GM19025 (cell line): ENCODE data around the gene ZNF652.
"Not testable (repeated sequence)": the region's sequence is repeated elsewhere in the genome, so short reads cannot be mapped to it uniquely, and the experiment has no call there.

Source experiments
- ATAC-seq: cut with Tn5 transposase; IDR thresholded peaks from one replicate; pipeline ENCODE4 v1.9.1; 2021; ENCODE audit warnings: mild to moderate bottlenecking, low read depth, moderate library complexity; ENCODE audit not compliant: unreplicated experiment

The ZNF652 gene

DNA sequence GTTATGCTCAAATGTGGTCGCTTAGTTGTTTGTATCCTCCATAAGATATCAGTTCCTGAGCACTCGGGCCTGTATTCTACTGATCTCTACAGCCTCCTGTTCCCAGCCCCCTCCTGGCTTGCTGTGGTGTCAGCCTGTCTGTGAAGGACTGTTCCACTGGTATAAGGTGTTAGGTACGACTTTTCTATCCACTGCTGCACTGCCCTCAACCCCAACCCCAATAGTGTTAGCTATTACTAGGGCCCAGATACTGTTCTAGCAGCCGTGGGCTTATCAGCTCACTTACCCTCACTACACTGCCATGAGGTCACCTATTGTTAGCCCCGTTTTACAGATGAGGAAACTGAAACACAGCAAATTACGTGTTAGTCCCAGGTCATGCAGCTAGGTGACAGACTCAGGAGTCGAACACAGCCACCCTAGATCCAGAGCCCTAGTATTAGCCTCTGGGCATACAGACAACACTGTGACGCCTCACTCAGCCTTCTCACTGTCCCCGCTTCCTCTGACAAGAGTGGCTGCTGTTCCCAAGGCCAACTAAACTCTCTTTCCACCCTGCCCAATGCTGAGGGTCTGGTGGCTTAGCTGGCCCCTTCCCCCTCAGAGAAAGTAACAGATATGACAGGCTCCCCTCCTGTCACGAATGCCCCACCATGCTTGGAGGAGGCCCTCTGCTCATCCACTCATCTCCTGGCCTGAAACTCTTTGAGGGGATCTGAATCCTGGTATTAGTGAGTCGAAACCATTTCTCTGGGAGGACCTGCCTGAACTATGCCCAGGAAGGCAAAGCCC is 25.6 kb upstream of the ZNF652 start:
- ATAC-seq = no peak

DNA sequence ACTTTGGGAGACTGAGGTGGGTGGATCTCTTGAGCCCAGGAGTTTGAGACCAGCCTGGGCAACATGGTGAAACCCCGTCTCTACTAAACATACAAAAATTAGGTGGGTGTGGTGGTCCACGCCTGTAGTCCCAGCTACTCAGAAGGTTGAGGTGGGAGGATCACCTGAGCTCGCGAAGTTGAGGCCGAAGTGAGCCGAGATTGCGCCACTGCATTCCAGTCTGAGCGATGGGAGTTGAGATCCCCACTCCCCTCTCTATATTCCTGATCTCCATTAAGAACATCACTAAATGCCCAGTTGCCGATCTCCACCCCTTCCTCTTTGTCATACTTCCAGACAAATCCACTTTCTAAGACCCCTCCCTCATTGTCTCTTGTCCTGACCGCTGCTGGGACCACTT is 24.3 kb upstream of the ZNF652 start:
- ATAC-seq = no peak

DNA sequence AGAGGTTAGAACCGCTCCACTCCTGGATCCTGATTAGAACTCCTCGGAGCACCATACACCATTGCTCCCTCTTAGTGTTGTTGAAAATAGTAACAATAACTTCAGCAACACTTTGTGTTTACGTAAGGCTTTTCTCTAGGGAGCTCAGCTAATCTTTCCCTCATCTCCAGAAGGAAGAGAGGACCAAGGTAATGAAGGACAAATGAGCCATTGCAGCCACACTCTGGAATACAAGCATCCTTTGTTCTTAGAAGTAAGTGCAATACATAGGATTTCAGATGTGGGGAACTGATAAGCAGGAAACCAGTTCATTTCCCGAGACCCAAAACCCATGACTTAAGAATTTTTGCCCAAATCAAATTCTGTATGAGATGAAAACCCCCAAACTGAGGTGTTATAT is 22.9 kb upstream of the ZNF652 start:
- no peak for ATAC-seq

DNA sequence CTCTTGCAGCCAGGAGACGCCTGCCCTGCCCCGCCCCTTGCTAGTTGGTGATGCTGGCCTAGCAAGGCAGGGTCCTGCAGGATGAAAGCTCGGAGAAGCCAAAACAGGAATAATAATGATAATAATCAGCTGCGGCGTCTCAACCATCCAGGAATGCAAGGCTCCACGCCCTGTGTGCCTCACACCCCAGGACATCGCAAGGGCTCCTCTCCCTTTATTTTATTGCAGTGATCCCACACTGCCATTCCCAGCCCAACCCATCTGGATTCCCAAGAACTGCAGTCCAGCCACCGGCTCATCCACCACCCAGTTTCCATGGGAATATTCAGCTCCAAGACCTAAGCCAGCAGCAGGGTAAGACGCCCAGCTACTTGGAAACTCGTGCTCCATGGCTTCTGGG is 21.0 kb upstream of the ZNF652 start:
- no peak for ATAC-seq

DNA sequence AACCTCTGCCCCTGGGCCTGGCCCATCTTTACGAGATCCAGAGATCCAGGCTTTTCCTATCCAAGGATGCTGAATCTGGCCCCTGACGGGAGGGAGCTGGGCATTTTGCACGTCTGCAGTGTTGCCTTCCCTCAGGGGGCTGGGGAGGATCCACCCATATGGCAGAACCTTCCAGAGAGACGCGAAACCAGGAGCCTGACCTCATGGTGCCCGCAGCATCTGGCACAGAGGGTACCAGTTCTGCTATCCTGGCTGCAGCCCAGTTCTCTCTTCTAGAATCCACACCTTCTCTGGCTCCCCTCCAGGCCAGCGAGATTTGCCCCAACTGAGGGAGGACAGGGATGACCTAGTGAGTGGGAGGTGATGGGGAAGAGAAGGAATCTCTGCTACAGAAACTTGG is 20.5 kb upstream of the ZNF652 start:
- ATAC-seq = no peak

DNA sequence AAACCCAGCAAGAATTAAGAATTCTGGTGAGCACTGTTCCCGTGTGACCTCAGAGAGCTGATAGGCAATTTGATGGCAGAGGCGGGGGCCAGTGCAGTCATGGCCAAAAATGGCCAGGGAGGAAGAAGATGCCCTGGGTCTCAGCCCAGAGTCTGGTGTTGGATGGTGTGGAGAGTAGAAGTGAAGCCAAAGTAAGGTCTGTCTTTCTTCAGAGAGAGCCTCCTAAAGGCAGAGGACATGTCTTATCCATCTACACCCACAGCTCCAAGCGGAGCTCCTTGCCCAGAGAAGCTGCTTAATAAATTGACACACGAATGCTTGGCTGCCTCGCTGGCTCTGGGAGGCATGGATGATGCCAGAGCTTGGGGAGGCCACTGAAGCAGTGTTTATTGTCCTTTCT is 19.7 kb upstream of the ZNF652 start:
- no peak for ATAC-seq

DNA sequence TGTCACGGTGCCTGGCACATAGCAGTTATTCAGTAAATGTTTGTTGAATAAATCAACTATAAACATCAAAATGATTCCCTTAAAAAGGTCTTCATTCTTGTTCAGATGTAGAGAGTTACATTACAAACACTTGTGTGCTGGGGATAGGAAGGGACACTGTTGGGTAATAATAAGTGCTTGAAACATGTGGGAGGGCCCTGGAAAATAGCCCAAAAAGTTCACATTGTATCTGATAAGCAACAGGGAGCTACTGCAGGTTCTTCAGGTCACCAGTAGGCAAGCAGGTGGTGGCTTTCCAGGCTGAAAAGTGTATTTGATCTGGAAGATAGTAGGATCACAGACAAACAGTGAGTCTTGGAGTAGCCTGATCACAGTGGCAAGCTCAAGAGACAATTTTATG is 19.0 kb upstream of the ZNF652 start:
- ATAC-seq = no peak

DNA sequence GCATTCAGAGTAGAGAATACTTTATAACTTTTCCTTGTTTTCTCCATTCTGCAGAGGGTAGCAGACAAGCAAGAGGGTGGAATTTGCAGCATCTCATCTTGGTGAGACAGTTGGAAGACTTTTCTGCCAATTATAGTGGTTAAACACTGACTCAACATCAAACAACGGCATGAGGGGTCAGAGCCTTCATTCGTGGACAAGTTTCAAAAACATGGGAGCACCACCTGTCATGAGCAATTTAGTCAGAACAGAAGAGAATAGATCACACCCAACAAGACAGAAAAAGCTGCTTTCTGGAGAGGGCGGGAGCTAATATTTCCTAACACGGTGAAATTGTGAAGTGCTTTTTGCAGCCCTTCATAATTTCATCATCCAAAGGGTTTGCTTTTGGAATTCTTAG is 17.9 kb upstream of the ZNF652 start:
- no peak for ATAC-seq

DNA sequence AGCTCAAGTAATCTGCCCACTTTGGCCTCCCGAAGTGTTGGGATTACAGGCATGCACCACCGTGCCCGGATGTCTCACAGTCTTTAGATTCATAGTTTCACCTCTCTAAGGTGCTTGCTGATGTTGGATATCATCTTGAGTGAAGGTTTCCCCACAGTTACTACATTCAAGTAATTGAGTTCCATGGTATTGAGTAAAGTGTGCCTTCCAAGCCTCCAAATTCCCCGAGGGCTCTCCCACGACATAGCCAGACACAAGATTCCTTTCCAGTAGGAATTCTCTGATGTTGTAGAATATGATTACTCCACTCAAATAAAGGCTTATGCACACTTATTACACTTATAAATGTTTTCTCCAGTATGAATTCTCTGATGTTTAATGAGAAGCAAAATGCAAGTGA is 16.3 kb upstream of the ZNF652 start:
- ATAC-seq = no peak

DNA sequence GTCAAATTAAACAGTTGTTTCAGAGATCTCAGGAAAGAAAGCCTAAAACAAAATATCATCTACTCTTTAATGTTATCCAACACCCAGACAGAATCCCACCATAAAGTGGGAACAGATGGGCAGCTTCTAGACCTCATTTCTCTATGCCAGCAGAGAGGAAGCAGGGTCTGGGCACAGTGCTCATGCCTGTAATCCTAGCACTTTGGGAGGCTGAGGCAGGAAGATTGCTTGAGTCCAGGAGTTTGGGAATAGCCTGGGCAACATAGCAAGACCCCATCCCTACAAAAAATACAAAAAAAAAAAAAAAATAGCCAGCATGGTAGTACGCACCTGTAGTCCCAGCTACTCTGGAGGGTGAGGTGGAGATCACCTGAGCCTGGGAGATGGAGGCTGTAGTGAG is 13.5 kb upstream of the ZNF652 start:
- no peak for ATAC-seq

DNA sequence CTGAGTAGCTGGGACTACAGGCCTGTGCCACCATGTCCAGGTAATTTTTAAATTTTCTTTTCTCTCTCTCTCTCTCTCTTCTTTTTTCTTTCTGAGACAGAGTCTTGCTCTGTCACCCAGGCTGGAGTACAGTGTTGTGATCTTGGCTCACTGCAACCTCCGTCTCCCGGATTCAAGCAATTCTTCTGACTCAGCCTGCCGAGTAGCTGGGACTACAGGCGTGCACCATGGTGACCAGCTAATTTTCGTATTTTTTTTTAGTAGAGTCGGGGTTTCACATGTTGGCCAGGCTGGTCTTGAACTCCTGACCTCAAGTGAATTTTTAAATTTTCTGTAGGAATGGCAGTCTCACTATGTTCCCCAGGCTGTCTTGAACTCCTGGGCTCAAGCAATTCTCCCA is 11.1 kb upstream of the ZNF652 start:
- no peak for ATAC-seq

DNA sequence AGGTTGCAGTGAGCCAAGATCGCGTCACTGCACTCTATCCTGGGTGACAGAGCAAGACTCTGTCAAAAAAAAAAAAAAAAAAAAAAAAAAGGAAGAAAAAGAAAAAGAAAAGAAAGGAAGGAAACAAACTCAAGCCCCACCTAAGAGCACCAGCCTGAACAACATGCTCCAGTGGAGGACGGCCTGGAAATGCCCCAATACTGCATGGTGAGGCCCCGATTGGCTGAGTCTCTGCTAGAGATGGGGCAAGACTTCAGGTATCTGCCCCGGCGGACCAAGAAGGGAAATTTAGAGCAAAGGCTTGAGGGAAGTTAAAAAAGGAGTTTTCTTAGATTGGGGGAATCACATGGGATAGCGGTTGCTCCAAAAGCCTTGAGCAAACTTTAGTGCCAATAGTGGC is 10.4 kb upstream of the ZNF652 start:
- no peak for ATAC-seq

DNA sequence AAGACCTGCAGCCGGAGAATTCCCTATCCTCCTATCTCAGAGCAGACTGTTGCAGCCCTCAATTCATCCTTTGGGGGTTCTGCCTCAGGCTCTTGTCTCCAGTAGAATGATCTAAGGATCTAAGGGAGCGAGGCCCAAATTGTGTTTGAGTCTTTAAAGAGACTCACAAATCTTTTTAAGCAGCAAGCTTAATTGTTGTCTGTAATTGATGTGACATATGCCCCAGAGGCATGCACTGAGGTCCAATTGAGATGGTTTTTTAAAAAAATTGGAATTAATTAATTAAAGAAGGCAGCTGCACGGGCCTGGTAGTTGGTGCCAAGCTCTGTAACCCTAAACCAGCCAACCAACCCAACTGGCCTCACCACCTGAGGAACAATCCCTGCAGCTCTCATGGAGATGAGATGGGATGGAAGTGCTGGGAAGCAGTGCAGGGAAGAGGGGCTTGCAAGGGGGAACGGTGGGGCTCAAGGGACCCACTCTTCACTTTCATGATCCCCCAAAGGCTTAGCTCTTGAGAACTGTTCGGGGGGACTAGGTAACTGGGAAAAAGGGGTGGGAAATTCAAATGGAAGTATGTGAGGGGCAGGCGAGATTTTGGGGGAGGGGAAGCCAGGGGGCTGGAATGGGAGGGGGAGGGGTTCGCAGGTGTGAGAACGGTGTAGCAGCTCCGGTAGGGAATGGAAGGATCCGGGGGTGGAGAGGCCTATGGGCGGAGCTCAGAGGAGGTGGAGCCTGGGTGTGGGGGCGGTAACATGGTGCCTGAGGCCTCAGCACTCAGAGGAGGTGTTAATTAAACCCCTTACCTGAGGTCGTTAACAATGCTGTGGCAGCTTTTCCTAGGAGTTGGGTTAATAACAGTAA is 9.2 kb upstream of the ZNF652 start:
- ATAC-seq = no peak

DNA sequence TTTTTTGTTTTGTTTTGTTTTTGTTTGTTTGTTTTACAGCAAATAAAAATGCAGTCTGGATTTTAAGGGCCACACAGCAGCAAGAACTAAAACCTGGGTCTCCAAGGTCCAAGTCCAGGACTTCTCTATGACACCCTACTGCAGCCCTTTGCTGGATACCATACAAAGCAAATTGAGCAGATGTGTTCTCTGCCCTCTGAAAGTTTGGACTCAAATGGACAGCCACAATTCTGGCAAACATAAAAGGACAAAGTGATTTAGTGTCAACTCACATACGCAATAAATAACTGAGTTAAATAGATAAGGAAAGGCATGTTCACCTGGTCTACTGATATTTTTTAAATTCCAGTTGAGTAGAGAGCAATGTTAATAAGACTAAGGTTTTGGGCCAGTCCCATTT is 7.7 kb upstream of the ZNF652 start:
- no peak for ATAC-seq

DNA sequence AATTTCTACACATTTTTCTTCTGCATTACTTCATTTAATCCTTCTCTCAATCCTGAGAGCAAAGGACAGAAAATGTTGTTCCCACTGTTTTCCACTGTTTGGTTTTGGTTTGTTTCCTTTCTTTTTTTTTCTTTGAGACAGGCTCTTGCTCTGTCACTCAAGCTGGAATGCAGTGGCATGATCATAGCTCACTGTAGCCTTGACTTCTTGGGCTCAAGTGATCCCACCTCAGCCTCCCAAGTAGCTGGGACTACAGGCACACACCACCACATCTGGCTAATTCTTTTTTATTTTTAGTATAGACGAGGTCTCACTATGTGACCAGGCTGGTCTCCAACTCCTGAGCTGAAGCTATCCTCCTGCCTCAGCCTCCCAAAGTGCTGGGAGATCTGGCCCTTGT is 7.0 kb upstream of the ZNF652 start:
- no peak for ATAC-seq

DNA sequence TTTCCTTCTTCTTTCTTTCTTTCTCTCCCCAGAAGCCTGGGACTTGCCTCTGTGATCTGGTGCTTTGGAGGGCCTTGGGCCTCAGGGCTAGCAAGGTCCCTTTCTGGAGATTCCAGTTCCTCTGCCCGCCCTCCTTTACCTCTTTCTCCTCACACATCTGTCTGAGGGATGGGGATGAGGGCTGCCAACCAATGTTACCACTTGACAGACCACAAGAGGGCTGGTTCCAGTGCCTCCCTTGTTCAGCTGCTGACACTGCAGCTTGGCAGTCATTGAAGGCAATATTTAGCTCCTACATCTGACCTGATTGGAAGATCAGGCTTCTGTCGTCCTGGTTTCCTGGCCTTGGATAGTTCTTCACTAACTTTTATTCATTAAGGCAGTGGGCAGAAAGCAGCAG is 3.6 kb upstream of the ZNF652 start:
- no peak for ATAC-seq

DNA sequence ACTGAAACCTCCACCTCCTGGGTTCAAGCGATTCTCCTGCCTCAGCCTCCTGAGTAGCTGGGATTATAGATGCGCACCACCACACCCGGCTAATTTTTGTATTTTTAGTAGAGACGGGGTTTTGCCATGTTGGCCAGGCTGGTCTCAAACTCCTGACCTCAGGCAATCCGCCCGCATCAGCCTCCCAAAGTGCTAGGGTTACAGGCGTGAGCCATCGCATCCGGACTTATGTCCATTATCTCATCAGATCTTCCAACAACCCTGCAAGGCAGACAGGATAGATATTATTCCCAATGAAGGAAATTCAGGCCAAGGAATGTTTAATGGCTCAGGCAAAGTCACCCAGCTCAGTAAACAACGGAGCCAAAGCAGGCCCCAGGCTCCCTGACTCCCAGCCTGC is 3.1 kb upstream of the ZNF652 start:
- ATAC-seq = not testable (repeated sequence)

DNA sequence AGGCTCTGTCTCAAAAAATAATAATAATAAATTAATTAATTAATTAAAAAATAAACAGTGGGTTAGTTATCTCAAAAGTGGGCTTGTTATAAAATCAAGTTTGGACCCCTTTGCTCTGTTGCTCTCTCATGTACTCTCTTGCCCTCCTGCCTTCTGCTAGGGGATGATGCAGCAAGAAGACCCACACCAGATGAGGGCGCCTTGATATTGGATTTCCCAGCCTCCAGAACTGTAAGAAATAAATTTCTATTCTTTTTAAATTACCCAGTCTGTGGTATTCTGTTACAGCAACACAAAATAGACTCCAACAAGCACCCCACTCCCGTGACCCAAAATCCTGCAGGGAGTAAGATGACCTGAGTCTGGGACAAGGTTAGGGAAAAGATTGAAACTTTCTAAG is 2.1 kb upstream of the ZNF652 start:
- ATAC-seq = no peak

DNA sequence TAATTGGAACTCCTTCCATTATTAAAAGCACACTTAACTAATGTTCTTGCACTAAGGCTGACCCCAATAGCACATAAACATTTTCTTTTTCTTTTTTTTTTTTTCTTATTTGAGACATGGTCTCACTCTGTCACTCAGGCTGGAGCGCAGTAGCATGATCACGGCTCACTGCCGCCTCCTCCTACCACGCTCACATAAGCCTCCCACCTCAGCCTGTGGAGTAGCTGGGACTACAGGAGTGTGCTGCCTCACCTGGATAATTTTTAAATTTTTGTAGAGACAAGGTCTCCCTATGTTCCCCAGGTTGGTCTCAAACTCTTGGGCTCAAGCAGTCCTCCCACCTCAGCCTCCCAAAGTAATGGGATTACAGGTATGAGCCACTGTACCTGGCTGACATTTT is 1.2 kb upstream of the ZNF652 start:
- no peak for ATAC-seq

DNA sequence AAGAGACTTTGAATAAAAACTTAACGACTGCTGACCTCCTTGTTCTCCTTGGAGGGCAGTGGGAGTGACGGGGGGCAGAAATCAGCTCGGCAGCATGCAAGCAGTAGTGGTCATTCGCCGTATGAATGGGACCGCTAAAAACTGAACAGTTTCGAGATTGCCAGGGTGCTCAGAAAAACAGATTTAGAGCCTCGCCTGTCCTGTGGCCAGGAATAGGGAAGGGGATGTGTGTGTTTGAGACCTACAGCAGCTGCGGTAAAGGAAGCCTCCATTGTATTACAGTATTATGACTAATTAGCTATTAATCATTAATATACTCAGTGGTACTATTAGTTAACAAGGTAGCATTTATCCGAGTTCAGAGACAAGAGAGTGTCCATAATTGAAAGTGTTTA is 670 bp upstream of the ZNF652 start:
- no peak for ATAC-seq

DNA sequence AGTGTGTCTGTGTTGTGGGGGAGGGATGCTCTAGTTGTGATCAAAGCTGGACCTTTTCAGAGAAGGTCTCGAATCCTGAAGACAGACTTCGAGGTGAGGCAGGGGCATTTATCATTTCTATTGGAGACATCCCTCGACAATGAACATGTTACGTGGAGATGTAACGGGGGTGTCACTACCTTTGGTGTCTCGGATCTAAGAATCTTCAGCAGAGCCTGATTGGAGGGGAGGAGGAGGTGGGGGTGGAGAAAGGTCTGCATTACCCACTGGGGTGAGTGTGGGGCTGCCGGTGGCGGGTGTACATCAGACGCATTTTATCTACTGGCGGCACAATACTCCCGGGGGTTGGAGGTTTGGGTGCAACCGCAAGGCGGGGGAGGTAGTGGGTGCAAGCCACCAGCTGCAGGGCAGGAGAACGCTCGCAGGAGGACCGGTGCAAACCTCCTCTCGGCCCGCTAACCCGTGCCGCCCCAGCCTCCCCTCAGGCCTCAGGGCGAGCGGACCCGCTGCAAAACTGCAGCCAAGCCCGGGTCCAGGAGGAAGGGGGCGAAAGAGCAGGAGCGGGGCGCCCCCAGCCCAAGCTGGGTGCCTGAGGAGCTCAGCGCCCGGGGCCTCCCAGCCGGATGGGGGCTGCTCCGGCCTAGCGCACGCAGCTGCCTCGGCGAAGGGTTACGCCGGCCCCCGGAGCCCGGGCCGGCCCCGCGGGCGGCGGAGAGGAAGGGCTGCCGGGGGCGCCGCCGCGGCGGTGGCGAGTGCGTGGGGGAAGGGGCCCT is 735 bp downstream of the ZNF652 start:
- peak; percentile 23 for ATAC-seq
